Chondrocyte (in vitro differentiated cells): ENCODE data around the gene SPAG8. TPM values are rescaled to one million over a fixed set of nuclear protein-coding genes. Genes with fewer than 3 reads are reported as not detected.

Experiments used
- DNase-seq: peaks from one replicate; pipeline ENCODE4 v3.0.0; 2021; ENCODE audit warnings: mixed read lengths, low spot score
- H3K27ac Mint-ChIP-seq: one replicate; pipeline ENCODE4 v1.8.0; 2021; ENCODE audit warnings: mild to moderate bottlenecking, moderate library complexity, mixed read lengths; ENCODE audit not compliant: unreplicated experiment
- H3K27me3 Mint-ChIP-seq: 2 replicates; pipeline ENCODE4 v1.8.0; 2021; ENCODE audit warnings: low read depth, mixed read lengths
- H3K36me3 Mint-ChIP-seq: 2 replicates; pipeline ENCODE4 v1.8.0; 2021; ENCODE audit warnings: low read depth, mixed read lengths
- H3K4me1 Mint-ChIP-seq: 2 replicates; pipeline ENCODE4 v1.8.0; 2021; ENCODE audit warnings: low read depth, mild to moderate bottlenecking, mixed read lengths
- H3K4me3 Mint-ChIP-seq: one replicate; pipeline ENCODE4 v1.8.0; 2021; ENCODE audit warnings: mild to moderate bottlenecking, moderate library complexity, mixed read lengths; ENCODE audit not compliant: unreplicated experiment
- H3K9me3 Mint-ChIP-seq: 2 replicates; pipeline ENCODE4 v1.8.0; 2021; ENCODE audit warnings: low read depth, mixed read lengths
- total RNA-seq: library from RNA; stranded (reverse); gene quantifications from 3 replicates; pipeline ENCODE4 v1.2.1, GENCODE V29; 2021
- TF ChIP-seq, protein P1 (sequence below): fragments of 200-600 bp; sonication (generic); IDR thresholded peaks from 2 replicates; pipeline ENCODE4 v1.5.0; 2021; ENCODE audit warnings: antibody characterized with exemption, mild to moderate bottlenecking, moderate library complexity

The SPAG8 gene
- total RNA-seq, 1 donor from 2014 or later = 0.30 TPM

DNA sequence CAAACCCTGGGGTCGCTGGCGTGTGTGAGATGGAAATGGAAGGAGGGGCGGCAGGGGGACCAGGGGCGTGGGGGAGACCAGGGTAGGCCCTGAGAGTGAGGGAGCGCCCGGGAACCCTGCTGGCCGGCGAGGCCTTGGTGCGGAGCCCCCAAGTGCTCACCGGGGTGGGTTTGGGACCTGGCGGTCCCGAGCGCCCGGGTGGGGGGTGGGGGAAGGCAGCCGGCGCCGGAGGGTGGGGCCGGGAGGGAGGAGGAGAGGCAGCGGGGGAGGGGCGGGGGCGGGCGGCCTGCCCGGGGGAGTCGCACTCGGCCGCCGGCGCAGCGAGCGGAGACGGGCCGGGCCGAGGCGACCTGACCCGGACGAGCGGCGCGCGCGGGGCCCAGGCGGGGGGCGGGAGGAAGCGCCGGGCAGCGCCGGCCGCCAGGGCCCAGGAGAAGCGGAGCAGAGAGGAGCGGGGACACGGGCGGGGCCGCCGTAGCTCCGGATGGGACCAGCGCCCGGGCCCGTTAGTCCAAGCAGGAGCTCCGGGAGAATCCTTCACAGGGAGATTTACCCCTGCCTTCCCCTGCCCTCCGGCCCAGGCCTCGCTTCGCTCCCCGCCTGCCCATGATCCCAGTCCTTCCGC, 20.7 kb downstream of the SPAG8 start, which contains the start of gene NPR2:
NPR2 (plus strand) TSS at position 295 of the 625 bp plus-strand sequence. CDS start 818 bp downstream, outside the sequence.
- TF ChIP-seq, protein P1, sequence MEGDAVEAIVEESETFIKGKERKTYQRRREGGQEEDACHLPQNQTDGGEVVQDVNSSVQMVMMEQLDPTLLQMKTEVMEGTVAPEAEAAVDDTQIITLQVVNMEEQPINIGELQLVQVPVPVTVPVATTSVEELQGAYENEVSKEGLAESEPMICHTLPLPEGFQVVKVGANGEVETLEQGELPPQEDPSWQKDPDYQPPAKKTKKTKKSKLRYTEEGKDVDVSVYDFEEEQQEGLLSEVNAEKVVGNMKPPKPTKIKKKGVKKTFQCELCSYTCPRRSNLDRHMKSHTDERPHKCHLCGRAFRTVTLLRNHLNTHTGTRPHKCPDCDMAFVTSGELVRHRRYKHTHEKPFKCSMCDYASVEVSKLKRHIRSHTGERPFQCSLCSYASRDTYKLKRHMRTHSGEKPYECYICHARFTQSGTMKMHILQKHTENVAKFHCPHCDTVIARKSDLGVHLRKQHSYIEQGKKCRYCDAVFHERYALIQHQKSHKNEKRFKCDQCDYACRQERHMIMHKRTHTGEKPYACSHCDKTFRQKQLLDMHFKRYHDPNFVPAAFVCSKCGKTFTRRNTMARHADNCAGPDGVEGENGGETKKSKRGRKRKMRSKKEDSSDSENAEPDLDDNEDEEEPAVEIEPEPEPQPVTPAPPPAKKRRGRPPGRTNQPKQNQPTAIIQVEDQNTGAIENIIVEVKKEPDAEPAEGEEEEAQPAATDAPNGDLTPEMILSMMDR = peak; percentile 28
- no peak for DNase-seq
- Mint-ChIP-seq H3K27me3 (no peaks in the 10 kb centered on the region), H3K36me3 (no peaks in the 10 kb centered on the region), H3K4me3 (peak within 1 kb of the TSS; percentile 74), H3K9me3 (no peaks in the 10 kb centered on the region), H3K27ac (peak within 1 kb of the TSS; percentile 79), H3K4me1 (peaks cover 45% of the 10 kb centered on the region)

DNA sequence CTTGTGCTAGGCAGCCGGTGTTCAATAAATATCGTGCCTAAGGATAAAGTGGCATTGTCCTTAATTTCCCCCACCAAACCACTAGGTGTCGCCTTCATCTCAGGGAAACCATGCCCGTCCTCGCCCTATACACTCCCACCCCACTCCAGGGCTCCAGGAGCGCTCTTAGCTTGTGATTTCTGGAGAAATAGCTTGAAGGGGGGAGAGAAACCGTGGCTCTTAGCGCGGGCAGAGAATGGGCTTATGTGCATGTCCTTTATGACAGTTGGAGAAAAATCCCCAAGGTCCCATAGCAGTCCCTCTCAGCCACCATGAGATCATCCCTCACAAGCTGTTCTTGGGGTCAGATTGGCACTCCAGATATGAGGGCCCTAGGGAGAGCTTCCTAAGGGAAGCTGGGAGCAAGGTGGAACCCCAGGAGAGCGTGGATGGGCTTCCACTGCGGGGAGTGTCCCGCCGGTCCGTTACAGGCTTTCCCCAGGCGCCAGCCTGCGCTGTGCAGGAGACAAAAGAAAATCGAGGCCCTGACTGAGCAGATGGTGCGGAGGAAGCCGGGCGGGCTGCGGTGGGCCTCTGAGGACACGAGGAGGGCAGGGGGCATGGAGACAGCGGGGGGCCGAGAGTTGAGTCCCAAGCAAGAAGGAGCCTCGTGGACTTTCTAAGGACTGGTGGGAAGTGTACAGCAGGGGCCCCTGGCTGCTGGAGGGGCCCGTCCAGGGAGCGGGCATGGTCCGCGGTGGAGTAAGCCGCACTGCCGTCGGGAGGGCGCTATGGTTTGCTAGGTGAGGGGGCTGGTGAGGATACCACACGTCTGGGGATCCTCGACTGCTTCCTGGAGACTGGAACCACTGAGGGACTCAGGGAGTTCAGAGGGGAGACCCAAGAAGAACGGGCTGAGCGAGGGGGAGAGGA, 21.4 kb downstream of the SPAG8 start:
- no peaks in the 10 kb centered on the region for H3K9me3 Mint-ChIP-seq
- TF ChIP-seq, protein P1 = peak; percentile 92
- peaks cover 2% of the 10 kb centered on the region for H3K27me3 Mint-ChIP-seq
- H3K4me3 Mint-ChIP-seq = peak overlapping the region; percentile 74
- peak overlapping the region; percentile 79 for H3K27ac Mint-ChIP-seq
- no peak for DNase-seq
- peaks cover 43% of the 10 kb centered on the region for H3K4me1 Mint-ChIP-seq
- no peaks in the 10 kb centered on the region for H3K36me3 Mint-ChIP-seq

DNA sequence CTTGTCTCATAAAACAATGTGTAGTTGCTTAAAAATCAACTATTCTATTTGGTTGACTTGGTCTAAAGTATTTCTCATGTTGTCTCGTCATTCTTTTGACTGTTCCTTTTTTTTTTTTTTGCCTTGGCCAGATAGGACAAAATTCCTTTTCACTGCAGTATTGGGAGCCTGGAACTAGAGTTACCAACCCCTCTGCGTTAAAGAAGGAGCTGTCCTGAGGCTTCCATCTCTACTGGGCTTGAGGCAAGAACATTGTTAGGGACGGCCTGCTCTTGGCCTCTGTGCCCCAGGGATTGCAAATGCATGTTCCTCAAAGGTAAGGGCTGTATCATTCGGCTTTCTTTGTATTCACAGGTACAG, 22.1 kb downstream of the SPAG8 start:
- Mint-ChIP-seq H3K27me3 (peaks cover 3% of the 10 kb centered on the region), H3K4me3 (no peak overlapping the region), H3K4me1 (peaks cover 36% of the 10 kb centered on the region)

DNA sequence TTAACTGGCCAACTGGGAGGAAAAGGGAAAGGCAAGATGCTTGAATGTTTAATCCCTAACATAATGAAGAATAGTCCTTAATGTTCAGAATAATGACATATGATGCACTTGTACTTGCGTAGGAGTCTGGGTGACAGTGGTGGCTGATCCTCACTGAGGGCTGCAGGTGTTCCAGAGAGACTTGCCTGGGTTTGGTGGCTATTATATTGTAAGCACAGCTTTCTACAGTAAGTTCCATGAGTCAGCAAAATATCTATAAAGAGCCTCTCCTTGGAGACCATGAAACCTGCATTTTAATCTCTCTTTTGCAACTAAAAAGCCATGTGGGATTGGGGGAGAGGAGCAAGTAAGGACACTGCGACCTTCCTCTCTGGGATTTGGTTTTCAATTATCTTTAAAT, 22.5 kb downstream of the SPAG8 start:
- H3K9me3 Mint-ChIP-seq = no peaks in the 10 kb centered on the region
- H3K4me3 Mint-ChIP-seq = no peak overlapping the region
- TF ChIP-seq, protein P1 = no peak
- no peaks in the 10 kb centered on the region for H3K36me3 Mint-ChIP-seq
- DNase-seq = no peak
- peaks cover 3% of the 10 kb centered on the region for H3K27me3 Mint-ChIP-seq
- H3K4me1 Mint-ChIP-seq = peaks cover 32% of the 10 kb centered on the region
- no peak overlapping the region for H3K27ac Mint-ChIP-seq

More for the DNA sequence above, 22.1 kb downstream of the SPAG8 start:
- DNase-seq = no peak
- Mint-ChIP-seq H3K36me3 (no peaks in the 10 kb centered on the region), H3K9me3 (no peaks in the 10 kb centered on the region), H3K27ac (no peak overlapping the region)
- TF ChIP-seq, protein P1 = no peak

DNA sequence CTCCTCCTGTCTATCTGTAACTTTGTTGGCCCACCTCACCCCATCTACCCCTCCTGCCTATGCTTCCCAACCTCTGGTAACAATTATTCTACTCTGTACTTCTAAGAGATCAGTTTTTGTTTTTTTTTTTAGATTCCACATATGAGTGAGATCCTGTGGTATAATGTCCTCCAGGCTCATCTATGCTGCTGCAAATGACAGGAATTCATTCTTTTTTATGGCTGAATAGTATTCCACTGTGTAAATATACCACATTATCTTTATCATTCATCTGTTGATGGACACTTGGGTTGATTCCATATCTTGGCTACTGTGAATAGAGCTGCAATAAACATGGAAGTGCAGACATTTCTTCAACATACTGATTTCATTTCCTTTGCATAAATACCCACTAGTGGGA, 28.6 kb downstream of the SPAG8 start:
- Mint-ChIP-seq H3K27me3 (peaks cover 19% of the 10 kb centered on the region), H3K27ac (no peak overlapping the region), H3K4me1 (no peaks in the 10 kb centered on the region), H3K9me3 (no peaks in the 10 kb centered on the region), H3K4me3 (no peak overlapping the region), H3K36me3 (no peaks in the 10 kb centered on the region)
- TF ChIP-seq, protein P1 = no peak
- DNase-seq = no peak
